Transverse colon (tissue), 4 donors: Measurements from ENCODE around the gene GNA12.

Experiments
- CTCF ChIP-seq, 5 experiments: fragments of 200-600 bp in 3 of 5; fragments of 450-650 bp in 2 of 5; sonication (generic) in 3 of 5; IDR thresholded peaks; 1 replicate in 2 of 5; 2 replicates in 3 of 5; pipeline ENCODE4 v1.5.1; 2016 to 2017; ENCODE audit warnings: antibody characterized with exemption in 5 of 5, inconsistent platforms in 3 of 5, mild to moderate bottlenecking in 2 of 5, moderate library complexity in 1 of 5
- EP300 ChIP-seq: sonication (generic); formaldehyde crosslinking; IDR thresholded peaks from one replicate; pipeline ENCODE4 v1.6.1; 2017; ENCODE audit warnings: antibody characterized with exemption, low read depth
- POLR2A ChIP-seq: fragments of 450-650 bp; IDR thresholded peaks from one replicate; pipeline ENCODE4 v1.6.1; 2016; ENCODE audit warnings: antibody characterized with exemption, mild to moderate bottlenecking, moderate library complexity
- POLR2AphosphoS5 ChIP-seq, 3 donors: sonication (generic); formaldehyde crosslinking; IDR thresholded peaks; one replicate each; pipeline ENCODE4 v1.6.1; 2016; ENCODE audit warnings: antibody characterized with exemption in 3 of 3

GRCh38 chr7:2775376-2775775, 68.7 kb downstream of the GNA12 start:
- no peak for TF ChIP-seq CTCF (IDR thresholded peaks at IDR 0.05)
- TF ChIP-seq POLR2A, result no peak
- TF ChIP-seq POLR2AphosphoS5 (IDR thresholded peaks at IDR 0.05), result no peak
- no peak for TF ChIP-seq EP300
